Measurements from ENCODE around the gene COX20.

COX20 gene

DNA sequence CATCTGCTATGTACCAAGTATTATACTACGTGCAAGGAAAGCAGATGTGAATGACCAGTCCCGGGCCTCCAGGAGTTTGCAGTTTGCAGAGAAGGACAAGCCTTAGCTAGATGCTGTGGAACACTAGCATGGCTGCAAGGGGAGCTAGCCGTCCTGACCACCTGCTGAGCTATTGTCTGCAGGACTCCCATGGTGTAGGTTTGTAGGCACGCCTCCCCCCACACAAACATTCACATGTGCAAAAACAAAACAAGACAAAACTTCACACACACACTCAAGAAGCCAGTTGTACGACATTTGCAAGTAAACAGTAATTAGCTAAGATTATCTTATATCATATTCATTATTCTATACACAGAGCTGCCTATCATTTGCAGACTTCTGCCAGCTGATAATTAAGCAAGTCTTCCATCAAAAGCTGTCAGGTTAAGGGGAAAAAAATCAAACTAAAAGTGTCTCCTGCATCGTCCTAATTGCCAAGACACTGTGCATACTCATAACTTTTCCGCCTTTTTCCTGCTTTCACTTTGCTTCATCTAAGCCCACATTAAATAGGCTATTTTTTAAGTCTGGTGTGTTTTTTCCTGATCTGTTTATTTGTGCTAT, 39.6 kb downstream of the COX20 start:
- DNase-seq (ENCODE audit: low spot score), result no peak

DNA sequence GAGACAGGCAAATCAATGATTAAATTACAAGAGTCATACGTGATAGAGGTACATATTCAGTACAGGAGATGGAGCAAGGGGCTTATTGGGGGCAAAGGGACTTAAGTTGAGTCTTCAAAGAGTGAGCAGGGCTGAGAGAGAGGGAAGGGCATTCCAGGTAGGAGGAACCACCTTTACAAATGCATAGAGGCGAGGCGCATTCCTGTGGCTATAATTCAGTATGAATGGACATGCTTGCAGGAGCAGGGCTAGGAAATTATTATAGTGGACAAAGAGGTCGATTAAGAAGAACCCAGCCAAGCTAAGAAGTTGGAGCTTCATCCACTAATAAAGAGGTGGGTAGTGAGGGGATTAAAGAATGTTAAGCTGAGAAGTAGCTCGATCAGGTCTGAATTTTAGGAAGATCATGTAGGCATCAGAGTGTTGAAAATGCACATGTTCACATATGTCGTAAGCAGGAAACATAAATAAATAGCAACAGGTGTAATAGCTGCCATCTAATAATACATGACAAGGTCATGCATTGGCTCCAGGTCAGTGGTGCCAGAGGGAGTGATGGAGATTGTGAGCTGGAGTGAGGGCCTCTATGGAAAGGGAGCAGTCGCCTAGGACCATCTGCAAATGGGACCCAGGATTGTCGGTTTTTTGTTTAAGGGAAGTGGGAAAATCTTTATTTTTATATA, 40.9 kb downstream of the COX20 start:
- DNase-seq (ENCODE audit: low spot score), result no peak

DNA sequence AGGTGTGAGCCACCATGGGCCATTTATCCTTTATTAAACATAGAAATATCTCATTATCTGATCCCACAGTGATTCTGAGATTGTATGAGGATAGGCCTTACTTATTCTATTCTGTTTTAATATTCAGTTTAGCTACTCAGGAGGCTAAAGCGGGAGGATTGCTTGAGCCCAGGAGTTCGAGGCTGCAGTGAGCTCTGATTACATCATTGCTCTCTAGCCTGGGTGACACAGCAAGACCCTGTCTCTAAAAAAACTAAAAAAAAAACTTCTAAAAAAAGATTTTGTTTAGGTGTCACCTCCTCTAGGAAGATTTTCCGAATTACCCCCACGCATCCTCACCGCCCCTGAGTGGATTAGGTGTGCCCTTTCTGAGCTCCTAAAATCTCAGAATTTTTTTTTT, 43.2 kb downstream of the COX20 start:
- no peak for DNase-seq (ENCODE audit: low spot score)

DNA sequence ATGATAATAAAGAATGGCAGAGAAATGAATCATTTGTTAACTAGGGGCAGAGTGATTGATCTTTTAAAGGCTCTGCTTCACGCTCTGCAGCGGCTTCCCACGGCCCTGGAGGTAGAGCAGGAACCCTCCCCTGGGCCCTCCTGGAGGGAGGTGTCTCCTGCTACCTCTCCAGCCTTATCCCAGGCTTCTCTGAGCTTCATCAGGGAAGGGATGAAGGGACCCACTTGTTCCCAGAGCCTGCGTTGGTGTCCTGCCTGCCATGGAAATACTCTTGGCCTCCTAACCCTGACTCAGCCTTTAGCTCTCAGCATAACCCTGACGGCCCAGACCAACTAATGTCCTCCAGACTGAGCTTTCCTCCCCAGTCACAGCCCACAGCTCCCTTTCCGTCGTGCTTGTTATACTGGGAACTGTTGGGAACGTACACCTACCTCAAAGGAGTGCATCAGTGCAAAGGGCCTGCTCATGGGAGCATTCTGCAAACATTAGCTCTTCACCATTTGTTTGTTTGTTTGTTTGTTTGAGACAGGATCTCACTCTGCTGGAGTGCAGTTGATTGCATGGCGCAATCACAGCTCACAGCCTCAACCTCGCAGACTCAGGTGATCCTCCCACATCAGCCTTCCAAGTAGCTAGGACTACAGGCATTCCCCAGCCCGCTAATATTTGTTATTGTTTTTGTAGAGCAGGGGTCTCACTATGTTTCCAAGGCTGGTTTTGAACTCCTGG, 46.3 kb downstream of the COX20 start:
- no peak for DNase-seq (ENCODE audit: low spot score)

DNA sequence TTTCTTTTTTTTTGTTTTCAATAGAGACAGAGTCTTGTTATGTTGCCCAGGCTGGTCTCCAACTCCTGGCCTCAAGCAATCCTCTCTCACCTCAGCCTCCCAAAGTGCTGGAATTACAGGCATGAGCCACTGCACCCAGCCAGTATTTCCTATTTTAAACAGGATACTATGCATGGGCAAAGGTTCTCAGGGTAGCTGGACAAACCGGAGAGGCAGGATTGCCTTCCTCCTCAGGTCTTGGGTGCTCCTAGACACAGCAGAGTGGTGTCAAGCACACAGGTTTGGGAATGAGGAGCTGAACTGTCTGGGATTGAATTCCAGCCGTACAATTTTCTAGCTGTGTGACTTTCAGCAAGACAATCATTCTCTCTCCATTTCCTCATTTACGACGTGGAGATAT, 51.8 kb downstream of the COX20 start:
- DNase-seq (ENCODE audit: low spot score), result no peak

DNA sequence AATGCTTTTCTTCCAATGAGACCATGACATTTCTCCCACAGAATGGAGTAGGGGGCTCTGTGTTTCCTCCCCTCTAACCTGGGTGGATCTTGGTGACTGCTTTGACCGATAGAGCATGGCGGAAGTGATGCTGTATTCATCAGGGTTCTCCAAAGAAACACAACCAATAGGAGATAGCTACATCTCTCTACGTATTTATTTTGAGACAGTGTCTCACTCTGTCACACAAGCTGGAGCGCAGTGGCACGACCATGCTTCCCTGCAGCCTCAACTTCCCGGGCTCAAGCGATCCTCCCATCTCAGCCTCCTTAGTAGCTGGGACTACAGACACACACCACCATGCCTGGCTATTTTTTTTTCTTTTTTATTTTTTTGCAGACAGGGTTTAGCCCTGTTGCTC, 58.4 kb downstream of the COX20 start:
- DNase-seq (ENCODE audit: low spot score), result no peak
